Hematopoietic multipotent progenitor cell treated with erythropoietin and hydrocortisone succinate and interleukin-3 and kit ligand, for 4 days (in vitro differentiated cells): ENCODE measurements around the gene KCNK1.
"Not testable (repeated sequence)": the region's sequence is repeated elsewhere in the genome, so short reads cannot be mapped to it uniquely, and the experiment has no call there.

ENCODE experiments used
- DNase-seq: peaks from one replicate; pipeline ENCODE4 v3.0.0-alpha.2; 2015

Gene KCNK1

DNA sequence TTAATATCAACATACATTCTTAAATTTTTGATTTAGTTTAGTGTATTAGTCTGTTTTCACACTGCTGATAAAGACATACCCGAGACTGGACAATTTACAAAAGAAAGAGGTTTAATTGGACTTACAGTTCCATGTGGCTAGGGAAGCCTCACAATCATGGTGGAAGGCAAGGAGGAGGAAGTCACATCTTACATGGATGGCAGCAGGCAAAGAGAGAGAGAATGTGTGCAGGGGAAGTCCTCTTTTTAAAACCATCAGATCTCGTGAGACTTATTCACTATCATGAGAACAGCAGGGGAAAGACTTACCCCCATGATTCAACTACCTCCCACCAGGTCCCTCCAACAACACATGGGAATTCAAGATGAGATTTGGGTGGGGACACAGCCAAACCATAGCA lies 56.5 kb downstream of the KCNK1 start:
- not testable (repeated sequence) for DNase-seq

DNA sequence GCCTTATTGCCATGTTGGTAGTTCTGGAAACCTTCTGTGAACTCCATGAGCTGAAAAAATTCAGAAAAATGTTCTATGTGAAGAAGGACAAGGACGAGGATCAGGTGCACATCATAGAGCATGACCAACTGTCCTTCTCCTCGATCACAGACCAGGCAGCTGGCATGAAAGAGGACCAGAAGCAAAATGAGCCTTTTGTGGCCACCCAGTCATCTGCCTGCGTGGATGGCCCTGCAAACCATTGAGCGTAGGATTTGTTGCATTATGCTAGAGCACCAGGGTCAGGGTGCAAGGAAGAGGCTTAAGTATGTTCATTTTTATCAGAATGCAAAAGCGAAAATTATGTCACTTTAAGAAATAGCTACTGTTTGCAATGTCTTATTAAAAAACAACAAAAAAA lies 57.4 kb downstream of the KCNK1 start:
- no peak for DNase-seq

DNA sequence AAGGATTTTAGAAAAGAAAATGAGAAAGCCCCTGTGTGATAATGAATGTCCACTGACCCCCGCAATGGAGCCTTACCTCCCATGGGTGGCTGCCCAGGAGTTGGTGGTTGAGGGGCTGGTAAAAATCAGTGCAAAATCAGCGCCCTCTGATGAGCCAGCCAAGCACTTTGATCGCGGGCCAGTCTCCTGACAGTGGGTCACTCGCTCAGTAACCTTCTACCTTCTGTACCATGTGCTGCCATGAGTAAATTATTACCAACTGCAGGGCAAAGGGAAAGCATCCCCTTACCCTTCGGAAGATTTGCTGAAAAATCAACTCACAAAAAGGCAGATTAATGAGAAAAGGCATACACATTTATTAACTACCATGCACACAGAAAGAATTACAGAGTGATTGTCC lies 58.8 kb downstream of the KCNK1 start:
- no peak for DNase-seq

DNA sequence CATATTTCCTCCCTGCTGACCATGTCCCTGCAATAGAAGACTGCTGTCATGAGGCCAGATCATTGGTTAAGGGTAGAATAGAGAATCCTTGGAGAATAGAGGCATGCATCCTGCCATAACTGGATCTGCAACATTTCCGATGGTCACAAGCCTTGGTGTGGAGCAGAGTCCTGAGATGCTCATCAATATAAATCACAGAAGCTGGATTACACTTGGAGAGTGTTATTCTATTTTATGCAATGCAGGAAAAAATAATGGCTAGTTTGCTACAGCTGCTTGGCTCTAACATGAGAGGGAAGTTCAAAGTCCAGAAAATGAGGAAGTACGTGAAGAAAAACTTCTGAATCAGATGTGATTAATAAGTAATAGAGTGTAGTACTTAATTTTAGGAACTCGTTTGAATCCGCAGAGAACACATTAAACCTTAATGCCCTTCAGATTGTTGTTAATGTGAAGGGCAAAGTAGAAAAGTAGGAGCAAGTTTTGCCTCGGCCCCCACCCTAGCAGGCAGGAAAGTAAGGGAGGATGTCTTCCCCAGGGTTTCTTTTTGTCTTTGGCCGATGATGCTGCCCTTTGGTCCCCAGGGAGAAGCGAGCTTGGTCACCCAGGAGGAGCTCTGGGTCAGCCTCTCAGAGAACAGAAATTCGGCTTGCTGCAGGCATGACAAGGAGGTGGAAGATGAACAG lies 59.5 kb downstream of the KCNK1 start:
- peak; percentile 1 for DNase-seq

DNA sequence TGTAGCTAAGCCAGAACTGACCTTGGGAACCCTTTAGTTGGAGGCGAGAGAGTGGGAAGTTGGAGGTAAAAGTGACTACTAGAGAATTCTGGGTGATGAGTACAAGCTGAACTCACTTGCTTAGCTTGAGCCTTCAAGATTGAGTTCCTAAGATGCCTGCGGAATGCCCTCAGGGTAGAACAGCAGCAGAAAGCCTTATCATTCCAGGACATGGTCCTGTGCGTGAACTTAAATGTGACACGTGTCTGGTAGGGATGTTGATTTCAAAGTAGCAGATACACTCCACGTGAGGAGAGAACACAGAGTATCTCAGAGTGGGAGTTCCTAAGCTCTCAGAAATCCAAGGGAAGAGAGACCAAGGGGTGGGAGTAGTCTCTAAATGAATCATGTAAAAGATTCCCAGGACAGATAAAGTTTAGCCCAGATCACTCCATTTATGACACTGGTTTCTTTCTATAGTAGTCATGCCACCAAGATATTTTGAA lies 60.1 kb downstream of the KCNK1 start:
- no peak for DNase-seq

DNA sequence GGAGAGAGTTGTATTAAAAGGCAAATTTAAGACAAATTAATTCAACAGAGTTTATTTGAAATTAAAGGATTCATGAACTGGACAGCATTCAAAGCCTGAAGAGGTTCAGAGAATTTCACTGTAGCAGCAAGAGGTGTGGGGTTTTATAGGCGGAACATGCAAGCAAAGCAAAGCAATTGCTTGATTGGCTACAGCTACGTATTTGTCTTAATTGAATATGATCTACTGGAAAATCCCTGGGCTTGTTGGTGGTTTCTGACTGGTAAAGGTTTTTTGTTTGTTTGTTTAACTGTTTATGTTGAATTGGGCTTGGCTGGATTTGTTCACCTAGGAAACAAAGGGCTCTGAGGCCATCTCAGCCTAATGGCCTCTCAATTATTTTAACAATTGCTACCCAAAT lies 61.5 kb downstream of the KCNK1 start:
- DNase-seq = no peak

DNA sequence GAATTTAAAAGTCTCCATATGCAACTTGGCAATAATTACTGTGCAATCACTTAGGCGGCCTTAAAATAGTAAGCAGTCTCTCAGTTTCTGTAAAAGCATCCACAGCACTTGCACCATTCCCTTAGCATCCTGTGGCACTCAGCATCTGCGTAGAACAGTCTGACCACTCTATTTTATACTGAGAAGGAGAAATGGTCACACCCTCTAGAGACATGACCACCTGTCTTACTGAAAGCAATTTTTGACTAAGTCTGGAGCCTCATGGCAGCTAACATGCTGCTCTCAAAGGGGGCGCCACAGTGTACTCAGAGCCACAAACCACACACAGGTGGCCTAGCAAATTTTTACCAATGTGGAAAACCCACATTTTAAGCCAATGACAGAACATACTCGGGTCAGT lies 62.0 kb downstream of the KCNK1 start:
- DNase-seq = no peak

DNA sequence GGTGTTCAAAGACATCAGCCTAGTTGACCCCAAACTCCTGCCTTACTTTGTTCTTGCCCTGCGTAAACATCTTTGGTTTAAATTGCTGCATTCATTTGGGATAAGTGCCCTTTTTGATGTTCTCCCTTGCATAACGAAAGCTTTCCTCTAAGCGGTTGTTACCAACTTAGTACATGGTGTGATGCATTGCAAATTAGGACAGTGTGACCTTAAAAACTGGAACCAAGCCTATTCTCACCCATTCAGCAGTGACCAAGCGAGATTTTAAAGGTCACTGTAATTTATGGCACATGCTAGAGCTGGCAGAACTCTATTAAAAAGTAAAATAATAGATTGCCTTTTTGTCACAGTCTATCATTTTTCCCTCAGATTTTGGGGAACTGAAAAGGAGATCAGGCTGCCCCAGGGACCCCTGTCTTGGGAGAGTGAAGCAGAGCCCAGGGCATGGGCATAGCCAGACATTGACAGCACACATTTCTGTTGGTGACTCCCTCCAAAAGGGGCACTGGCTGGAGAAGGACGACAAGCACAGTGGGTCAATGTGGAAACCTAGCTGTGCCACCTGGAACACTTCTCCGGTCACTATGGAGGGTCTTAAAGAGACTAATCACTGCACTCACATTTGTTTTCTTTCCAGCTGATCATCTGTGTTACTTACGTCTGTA lies 63.9 kb downstream of the KCNK1 start:
- DNase-seq = no peak

DNA sequence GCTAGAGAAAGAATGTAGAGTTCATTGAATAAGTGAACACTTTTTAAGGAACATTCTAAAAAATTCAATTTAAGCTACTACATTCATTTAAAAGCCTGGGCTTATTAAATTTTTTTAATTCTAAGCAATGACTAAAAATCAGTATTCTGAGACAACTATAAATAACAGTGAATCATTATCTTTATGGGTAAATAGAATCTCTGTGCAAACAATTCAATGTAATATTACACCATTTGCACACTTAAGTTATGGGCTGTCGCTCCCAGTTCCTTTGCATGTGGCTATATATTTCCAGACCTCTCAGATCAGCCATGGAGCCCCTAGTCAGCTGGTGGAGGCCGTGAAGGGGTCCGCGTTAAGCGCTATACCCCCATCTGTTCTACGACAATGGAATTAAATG lies 65.1 kb downstream of the KCNK1 start:
- no peak for DNase-seq

DNA sequence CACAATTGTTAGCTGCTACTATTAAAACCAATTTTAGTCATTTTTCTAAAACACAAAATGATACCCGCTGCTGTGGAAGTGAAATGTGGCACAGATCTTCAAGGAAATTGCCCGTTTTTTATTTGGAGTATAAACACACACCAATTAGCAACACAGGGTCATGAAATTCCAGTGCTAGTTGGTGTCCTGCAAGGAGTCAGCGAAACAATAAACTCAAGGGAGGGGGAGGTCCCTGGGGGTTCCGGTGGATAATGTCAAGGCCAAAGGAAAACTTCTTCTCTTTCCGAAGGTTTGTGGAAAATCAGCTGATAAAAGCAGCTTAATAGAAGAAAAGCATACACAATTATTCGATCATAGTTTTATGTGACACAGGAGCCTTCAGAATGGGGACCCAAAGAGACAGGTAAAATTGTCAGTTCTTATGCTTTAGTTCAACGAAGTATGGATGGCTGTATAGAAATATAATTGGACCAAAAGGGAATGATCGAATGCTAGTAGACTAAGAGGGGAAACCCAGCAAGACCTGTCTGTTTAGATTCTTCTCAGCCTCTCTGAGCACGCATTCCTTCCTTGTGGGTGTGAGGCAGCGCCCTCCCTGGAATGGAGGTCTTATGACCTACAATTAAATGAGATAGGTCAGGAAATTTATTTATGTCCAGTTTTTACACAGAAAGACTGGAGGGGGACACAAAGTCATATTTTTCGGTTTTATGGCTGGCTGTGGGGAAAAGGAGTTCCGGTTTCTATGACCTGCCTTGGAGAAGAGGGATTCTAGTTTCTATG lies 65.9 kb downstream of the KCNK1 start:
- DNase-seq = no peak

DNA sequence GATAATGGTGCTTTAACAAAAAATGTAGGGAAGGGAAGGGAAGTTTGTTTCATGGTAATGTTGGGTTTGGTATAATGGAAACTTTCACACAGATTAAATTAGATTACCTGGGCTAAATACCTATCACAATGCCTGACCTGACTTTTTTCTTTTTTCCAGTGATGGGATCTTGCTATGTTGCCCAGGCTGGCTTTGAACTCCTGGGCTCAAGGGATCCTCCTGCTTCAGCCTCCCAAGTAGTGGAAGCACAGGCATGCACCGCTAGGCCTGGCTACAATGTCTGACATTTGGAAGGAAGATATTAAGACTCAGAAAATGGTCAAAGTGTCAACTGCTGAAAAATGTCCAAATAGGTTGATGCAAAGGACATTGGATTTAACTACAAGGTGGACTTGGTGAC lies 67.4 kb downstream of the KCNK1 start:
- no peak for DNase-seq

DNA sequence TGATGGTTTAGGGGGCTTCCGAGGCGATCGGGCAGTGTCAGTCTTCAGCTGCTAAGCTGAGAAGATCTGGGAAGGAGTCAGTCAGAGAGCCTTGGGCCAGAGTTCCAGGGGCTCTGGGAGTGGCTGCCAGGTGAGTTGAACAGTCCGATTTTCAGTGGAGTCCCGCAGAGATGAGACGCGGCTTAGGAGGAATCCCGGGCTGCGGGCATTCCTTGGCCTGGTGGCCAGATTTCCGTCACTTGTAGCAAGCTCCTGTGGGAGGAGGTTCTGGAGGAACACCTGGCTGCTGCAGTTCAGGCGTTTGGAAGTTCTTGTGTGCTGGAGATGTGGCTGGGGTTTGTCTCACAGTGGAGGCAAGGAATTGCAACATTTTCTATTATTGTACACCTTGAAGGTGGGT lies 72.7 kb downstream of the KCNK1 start:
- not testable (repeated sequence) for DNase-seq

DNA sequence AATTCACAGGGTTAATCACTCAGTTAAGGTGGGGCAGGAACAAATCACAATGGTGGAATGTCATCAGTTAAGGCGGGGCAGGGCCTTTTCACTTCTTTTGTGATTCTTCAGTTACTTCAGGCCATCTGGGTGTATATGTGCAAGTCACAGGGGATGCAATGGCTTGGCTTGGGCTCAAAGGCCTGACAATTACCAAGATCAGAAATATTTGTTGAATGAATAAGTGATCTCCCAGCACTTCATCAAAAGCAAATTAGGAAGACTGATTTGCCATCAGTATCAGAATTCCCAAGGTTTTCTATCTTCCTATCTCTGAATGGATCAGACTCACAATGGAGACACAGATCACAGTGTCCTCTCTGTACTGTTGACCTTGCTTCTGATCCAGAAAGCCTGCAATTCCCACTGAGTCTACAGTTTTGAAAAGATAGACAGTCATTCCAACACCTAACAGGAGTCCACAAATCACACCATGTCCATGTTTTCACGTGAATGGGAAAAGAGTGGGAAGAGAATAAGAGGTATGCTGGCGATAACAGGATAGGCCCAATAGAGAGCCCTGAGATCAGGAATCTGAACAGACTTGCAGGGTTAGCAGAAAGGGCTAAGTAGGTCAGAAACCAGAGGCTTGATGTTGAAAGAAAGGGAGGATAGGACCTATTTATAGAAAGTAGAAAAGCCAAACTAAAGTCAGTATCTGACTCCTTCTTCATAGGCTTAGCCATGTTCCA lies 75.3 kb downstream of the KCNK1 start:
- DNase-seq = no peak

DNA sequence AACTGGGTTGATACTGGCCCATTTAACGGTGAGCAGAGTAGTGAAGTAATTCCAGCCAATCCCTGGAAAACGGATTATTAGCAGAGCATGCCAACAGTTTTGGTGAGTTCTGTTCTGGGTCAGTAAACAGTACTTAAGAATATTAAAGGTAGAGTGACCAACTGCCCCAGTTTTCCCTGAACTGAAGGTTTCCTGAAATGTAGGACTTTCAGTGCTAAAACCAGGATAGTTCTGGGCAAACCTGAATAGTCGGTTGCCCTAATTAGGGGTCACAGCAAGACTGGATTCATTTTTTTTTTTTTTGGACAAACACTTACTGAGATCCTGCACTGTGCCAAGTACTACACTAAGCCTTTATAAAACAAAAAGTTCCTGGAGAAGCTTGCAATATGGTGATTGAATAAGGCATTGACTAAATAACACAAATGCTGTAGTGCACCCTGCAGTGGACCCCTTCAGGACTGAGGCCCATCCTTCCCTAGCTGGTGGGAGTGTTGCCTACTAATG lies 75.9 kb downstream of the KCNK1 start:
- no peak for DNase-seq

DNA sequence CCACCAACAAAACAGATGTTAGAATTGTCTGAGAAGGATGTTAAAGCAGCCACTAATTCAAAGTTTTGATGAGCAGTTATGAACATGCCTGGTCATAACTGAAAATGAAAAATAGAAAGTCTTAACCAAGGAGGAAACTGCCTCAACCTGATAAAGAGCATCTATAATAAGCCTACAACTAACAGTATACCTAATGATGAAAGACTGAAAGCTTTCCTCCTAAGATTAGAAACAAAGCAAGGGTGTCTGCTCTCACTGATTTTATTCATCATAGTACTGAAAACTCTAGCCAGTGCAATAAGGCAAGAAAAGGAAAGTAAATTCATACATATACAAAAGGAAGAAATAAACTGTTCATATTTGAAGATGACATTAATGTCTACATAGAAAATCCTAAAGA lies 82.0 kb downstream of the KCNK1 start:
- DNase-seq = no peak

DNA sequence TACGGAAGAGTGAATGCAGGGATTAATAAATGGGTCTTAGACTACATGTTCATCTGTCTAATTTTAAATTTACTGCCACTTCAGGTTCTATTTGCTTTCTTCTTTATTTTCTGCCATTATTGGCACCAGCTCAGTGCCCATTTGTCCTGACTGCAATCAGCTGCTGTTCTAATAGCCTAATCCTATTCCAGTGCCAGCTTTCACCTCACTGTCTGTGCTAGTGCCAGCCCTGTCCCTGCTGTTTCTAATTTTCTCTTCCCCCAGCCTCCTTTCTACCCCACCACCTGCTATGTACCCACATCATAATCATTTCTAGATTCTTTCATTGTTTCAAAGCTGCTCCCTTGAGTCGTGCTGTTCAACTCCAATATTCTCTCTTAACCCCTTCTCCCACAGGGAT lies 86.4 kb downstream of the KCNK1 start:
- DNase-seq = no peak

DNA sequence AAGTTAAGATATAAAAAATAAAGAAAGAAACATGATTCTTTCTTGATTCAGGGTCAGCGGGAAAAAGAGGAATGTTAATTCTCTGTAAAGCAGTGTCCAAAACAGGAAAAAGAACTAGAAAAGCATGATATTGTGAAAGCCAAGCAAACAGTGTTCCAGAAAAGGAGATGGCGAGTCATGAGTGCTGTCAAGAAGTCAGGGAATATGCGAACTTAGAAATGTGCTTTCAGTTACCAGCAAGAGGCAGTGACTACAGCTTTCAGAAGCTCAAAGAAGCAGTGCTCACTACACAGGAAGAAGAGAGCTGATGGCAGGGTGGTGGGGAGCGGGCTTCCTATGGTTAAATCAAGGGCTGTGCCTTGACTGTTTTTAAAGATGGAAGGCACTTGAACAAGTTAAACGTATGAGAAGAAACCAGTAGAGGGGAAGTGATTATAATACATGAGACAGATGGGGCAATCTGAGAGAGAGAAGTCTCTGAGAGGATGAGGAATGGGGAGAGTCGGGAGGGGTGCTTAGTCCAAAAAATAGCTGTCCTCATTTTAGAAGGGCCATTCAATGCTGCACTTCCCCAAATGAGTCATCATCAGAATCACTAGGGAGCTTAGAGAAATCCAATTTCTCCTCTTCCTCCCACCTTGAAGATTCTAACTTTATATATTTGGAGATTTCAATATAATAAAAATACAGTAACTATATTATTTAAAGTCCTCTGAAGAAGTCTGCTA lies 90.4 kb downstream of the KCNK1 start:
- no peak for DNase-seq

DNA sequence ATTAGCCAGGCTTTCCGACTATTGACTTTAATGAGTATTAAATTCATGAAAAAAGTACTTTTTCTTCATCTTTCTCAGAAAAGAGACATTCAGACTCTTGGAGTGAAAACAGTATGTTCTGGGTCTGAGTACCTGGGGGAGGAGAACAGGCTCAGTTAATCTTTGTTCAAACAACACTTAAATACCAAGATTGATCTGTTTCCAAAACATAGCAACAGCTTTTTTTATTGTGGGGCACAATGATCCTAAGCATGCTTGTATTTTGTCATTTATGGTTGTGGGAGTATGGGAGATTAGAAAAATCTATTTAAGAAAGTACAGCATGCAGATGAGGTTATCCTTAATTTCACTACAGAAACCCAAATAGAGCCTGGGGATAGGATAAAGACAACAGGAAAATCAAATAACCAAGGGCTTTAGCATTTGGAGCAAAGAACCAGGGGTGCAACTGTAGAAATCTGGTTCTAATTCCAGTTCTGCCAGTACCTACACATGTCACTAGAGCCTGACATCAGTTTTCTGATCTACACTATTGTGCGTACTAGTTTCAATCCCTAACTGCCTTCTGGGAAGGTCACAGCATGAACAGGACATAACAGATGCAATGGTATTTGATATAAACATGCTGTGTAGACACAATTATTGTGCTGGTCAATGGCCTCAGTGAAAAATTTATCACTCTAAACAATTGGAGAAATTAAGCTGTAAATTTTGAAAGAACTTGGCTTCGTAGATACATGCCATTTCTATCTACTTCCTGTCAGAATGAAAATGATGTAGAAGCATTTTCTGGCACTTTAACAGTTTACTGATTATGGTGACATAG lies 91.2 kb downstream of the KCNK1 start:
- DNase-seq = no peak

DNA sequence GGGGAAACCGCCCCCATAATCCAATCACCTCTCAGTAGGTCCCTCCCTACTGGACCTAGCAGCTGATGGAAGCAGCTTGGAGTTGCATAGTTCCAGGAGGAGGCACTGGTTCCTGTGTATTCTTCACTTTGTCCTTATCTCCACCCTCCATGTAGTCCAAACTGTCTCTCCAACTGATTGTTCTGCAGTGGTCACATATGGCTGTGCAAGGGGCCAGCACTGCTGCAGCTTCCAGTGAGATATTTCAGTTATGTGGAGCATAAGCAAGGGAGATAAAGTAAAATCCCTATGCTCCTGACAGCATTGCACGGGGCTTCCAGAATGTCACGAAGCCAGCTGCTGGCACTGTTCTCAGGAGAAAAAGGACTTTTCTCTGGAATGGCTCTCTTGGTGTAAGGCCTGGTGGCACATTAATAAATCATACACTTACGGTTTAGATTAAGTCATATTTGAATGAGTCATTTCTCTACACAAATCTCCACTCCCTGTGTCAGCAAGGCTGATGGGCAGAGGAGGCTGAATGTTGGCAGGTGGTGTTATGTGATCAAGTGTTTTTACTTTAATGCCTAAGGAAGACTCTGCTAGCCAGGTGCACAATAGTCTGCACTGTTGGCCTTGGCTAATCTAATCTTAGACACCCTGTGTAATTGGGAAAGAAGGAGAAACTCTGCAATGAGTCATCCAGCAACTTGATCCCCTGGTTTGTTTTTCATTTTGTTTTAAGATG lies 93.4 kb downstream of the KCNK1 start:
- no peak for DNase-seq
